Keratinocyte (primary cell): Measurements from ENCODE around the gene SPIN1.

Experiments used
- EZH2 ChIP-seq: IDR thresholded peaks from one replicate; pipeline ENCODE4 v1.6.1; 2012; ENCODE audit warnings: inconsistent platforms, mild to moderate bottlenecking, low read length, moderate library complexity
- TF ChIP-seq, protein P1 (sequence below), 3 experiments: IDR thresholded peaks in 1 of 3; conservative IDR thresholded peaks in 1 of 3; optimal IDR thresholded peaks in 1 of 3; 2 replicates in 2 of 3; 3 replicates in 1 of 3; pipeline versions ENCODE3 to v1.5.1; 2011; ENCODE audit warnings: low read length in 3 of 3, mild to moderate bottlenecking in 3 of 3, moderate library complexity in 2 of 3, control low read depth in 1 of 3, inconsistent platforms in 1 of 3; ENCODE audit not compliant: insufficient read depth in 2 of 3; ENCODE audit errors: extremely low read depth in 1 of 3

DNA sequence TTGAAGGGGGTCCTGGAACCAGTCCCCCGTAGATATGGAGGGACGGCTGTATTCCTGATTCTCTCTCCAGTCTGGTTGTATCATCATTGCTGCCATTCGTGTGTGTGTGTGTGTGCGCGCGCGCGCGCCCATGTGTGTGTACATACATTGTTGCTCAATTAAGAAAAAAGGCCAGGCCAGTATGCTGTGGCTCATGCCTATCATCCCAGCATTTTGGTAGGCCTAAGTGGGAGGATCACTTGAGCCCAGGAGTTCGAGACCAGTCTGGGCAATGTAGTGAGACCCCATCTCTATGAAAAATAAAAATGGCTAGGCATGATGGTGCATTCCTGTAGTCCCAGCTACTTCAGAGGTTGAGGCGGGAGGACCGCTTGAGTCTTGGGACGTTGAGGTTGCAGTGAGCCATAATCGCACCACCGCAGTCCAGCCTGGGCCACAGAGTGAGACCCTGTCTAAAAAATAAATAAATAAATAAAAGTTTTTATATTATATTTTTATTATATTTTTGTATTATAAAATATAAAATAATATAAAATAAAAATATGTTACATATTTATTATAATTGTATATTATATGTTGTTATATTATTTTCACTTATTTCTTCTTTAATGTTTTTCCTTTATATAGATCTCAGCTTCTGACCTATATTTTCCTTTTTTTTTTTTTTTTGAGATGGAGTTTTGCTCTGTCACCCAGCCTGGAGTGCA lies 53.2 kb downstream of the SPIN1 start:
- TF ChIP-seq, protein P1, sequence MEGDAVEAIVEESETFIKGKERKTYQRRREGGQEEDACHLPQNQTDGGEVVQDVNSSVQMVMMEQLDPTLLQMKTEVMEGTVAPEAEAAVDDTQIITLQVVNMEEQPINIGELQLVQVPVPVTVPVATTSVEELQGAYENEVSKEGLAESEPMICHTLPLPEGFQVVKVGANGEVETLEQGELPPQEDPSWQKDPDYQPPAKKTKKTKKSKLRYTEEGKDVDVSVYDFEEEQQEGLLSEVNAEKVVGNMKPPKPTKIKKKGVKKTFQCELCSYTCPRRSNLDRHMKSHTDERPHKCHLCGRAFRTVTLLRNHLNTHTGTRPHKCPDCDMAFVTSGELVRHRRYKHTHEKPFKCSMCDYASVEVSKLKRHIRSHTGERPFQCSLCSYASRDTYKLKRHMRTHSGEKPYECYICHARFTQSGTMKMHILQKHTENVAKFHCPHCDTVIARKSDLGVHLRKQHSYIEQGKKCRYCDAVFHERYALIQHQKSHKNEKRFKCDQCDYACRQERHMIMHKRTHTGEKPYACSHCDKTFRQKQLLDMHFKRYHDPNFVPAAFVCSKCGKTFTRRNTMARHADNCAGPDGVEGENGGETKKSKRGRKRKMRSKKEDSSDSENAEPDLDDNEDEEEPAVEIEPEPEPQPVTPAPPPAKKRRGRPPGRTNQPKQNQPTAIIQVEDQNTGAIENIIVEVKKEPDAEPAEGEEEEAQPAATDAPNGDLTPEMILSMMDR (optimal IDR thresholded peaks at IDR 0.05 in 1 of 3, IDR thresholded peaks at IDR 0.05 in 1 of 3, conservative IDR thresholded peaks at IDR 0.05 in 1 of 3; ENCODE audit: extremely low read depth in 1 of 3, insufficient read depth in 2 of 3, low read length in 3 of 3), result no peak
- TF ChIP-seq EZH2, result no peak
